ENCODE measurements around the gene SURF4.

The SURF4 gene

DNA sequence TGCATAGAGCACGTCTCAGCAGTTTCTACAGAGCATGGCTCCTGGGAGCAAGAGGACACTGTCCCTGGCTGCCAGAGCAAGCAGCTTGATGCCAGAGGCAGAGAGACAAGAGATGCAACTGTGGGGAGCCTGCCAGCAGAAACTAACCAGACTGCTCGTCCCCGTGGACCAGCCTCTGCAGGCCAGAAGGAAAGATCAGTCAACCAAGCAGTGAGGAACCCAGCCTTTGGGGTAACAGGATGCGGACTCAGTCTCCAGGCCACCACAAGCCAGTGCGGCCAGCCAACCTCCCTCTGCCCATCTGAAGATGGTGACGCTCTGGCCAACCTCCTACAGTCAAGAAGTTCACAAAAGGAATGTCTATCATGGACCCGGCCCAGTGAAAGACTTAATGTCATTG lies 3.7 kb downstream of the SURF4 start:
- no peak for DNase-seq (ENCODE audit: low read depth in 1 of 2, low spot score in 1 of 2)
- peak overlapping the region; percentile 23 for H3K27ac ChIP-seq (replicated peaks)
- no peak overlapping the region for H3K4me3 ChIP-seq (replicated peaks; ENCODE audit: insufficient read depth, low read length)
- TF ChIP-seq POLR2AphosphoS5 (IDR thresholded peaks at IDR 0.05; ENCODE audit: low read depth) (no peak), GABPA (IDR thresholded peaks at IDR 0.05; ENCODE audit: low read depth) (no peak), SPI1 (IDR thresholded peaks at IDR 0.05; ENCODE audit: borderline replicate concordance, low read depth) (no peak)
- TF ChIP-seq, protein P1, sequence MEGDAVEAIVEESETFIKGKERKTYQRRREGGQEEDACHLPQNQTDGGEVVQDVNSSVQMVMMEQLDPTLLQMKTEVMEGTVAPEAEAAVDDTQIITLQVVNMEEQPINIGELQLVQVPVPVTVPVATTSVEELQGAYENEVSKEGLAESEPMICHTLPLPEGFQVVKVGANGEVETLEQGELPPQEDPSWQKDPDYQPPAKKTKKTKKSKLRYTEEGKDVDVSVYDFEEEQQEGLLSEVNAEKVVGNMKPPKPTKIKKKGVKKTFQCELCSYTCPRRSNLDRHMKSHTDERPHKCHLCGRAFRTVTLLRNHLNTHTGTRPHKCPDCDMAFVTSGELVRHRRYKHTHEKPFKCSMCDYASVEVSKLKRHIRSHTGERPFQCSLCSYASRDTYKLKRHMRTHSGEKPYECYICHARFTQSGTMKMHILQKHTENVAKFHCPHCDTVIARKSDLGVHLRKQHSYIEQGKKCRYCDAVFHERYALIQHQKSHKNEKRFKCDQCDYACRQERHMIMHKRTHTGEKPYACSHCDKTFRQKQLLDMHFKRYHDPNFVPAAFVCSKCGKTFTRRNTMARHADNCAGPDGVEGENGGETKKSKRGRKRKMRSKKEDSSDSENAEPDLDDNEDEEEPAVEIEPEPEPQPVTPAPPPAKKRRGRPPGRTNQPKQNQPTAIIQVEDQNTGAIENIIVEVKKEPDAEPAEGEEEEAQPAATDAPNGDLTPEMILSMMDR (IDR thresholded peaks at IDR 0.05; ENCODE audit: insufficient read depth, low read length) = no peak
- TF ChIP-seq, protein P2, sequence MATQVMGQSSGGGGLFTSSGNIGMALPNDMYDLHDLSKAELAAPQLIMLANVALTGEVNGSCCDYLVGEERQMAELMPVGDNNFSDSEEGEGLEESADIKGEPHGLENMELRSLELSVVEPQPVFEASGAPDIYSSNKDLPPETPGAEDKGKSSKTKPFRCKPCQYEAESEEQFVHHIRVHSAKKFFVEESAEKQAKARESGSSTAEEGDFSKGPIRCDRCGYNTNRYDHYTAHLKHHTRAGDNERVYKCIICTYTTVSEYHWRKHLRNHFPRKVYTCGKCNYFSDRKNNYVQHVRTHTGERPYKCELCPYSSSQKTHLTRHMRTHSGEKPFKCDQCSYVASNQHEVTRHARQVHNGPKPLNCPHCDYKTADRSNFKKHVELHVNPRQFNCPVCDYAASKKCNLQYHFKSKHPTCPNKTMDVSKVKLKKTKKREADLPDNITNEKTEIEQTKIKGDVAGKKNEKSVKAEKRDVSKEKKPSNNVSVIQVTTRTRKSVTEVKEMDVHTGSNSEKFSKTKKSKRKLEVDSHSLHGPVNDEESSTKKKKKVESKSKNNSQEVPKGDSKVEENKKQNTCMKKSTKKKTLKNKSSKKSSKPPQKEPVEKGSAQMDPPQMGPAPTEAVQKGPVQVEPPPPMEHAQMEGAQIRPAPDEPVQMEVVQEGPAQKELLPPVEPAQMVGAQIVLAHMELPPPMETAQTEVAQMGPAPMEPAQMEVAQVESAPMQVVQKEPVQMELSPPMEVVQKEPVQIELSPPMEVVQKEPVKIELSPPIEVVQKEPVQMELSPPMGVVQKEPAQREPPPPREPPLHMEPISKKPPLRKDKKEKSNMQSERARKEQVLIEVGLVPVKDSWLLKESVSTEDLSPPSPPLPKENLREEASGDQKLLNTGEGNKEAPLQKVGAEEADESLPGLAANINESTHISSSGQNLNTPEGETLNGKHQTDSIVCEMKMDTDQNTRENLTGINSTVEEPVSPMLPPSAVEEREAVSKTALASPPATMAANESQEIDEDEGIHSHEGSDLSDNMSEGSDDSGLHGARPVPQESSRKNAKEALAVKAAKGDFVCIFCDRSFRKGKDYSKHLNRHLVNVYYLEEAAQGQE (IDR thresholded peaks at IDR 0.05; ENCODE audit: insufficient replicate concordance, low read depth) = no peak
- no peaks in the 10 kb centered on the region for H3K27me3 ChIP-seq (ENCODE audit: insufficient read depth, poor library complexity, severe bottlenecking)

DNA sequence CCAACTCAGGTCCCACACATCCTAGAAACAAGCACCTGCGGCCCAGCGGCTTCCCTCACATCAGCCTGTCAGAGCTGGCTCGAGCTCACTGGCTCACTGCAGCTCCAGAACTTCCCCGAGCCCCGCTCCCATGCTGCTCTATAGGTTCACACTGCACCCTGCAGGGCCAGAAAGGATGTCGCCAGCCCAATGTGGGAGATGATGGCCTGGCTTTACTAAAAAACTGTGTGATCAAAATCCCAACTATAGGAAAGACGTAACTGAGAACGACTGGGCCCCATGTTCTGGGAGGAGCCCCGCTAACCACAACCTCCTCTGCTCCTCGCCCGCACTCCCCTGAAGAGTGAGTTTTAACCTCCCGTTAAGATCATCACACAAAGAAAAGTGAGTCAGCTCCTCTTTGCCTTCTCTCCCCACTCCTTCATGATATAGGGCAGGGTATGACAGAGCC lies 4.6 kb downstream of the SURF4 start:
- TF ChIP-seq, protein P1 (IDR thresholded peaks at IDR 0.05; ENCODE audit: insufficient read depth, low read length) = no peak
- TF ChIP-seq, protein P2 (IDR thresholded peaks at IDR 0.05; ENCODE audit: insufficient replicate concordance, low read depth) = no peak
- TF ChIP-seq POLR2AphosphoS5 (IDR thresholded peaks at IDR 0.05; ENCODE audit: low read depth) = 0 out of 2 replicates have a peak, but pooled peaks have one; percentile 28
- peak in 1 of 2 experiments; percentile 46 for DNase-seq (ENCODE audit: low read depth in 1 of 2, low spot score in 1 of 2)
- Histone ChIP-seq H3K27me3 (ENCODE audit: insufficient read depth, poor library complexity, severe bottlenecking) (no peaks in the 10 kb centered on the region), H3K27ac (replicated peaks) (peak overlapping the region; percentile 23; the same call in 1 of the 2 replicates), H3K4me3 (replicated peaks; ENCODE audit: insufficient read depth, low read length) (no peak overlapping the region)

DNA sequence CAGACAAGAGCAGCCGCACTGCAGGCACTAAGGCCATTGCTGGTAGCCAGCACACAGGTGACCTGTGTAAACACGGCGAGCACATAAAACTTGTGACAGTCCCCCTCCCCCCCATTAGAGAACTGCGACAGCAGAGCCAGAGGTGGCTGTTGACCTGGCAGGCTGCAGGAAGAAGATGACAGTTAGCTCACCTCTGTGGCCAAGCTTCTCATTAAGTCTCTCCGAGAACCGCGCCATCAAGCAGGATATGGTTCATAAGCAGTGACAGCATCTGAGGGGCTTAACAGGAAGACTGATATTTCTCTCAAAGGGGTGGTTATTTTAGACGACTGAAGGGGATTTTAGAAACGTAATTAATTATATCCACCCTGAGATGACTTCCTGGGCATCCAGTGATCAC lies 5.2 kb downstream of the SURF4 start:
- Histone ChIP-seq H3K27ac (replicated peaks) (0 out of 2 replicates have a peak overlapping the region, but pooled peaks have one; percentile 8), H3K4me3 (replicated peaks; ENCODE audit: insufficient read depth, low read length) (no peak overlapping the region), H3K27me3 (ENCODE audit: insufficient read depth, poor library complexity, severe bottlenecking) (no peaks in the 10 kb centered on the region)
- DNase-seq (ENCODE audit: low read depth in 1 of 2, low spot score in 1 of 2) = no peak
- no peak for TF ChIP-seq SPI1 (IDR thresholded peaks at IDR 0.05; ENCODE audit: borderline replicate concordance, low read depth)
- TF ChIP-seq, protein P1 (IDR thresholded peaks at IDR 0.05; ENCODE audit: insufficient read depth, low read length) = no peak
- TF ChIP-seq POLR2AphosphoS5 (IDR thresholded peaks at IDR 0.05; ENCODE audit: low read depth) = no peak
- TF ChIP-seq, protein P2 (IDR thresholded peaks at IDR 0.05; ENCODE audit: insufficient replicate concordance, low read depth) = no peak
- TF ChIP-seq GABPA (IDR thresholded peaks at IDR 0.05; ENCODE audit: low read depth) = no peak

Data from HL-60 (cell line).